ENCODE results near the gene UBE2D2. TPM values are rescaled to one million over a fixed set of nuclear protein-coding genes. Genes with fewer than 3 reads are reported as not detected.

The UBE2D2 gene
- polyA plus RNA-seq, 3 donors, result 41.2 to 167 (median 133) TPM

GRCh38 chr5:139665626-139666025, 104.5 kb downstream of the UBE2D2 start:
- Histone ChIP-seq H4K20me1 (ENCODE audit: insufficient read depth, low read length) (peaks cover 2% of the 10 kb centered on the region), H3K4me1 (ENCODE audit: control insufficient read depth in 1 of 2, insufficient read depth in 2 of 2, low read length in 2 of 2) (peaks cover 96 to 98% of the 10 kb centered on the region in 2 donors), H3K9me3 (replicated peaks in 1 of 2; ENCODE audit: control insufficient read depth in 1 of 2, insufficient read depth in 1 of 2, low read length in 2 of 2) (no peaks in the 10 kb centered on the region), H3K4me2 (replicated peaks; ENCODE audit: extremely low read depth, low read length, poor library complexity, severe bottlenecking) (no peak overlapping the region), H2AFZ (ENCODE audit: insufficient read depth, low read depth, low read length, poor library complexity, severe bottlenecking) (no peak overlapping the region), H3K79me2 (ENCODE audit: insufficient read depth, low read length) (peaks cover 56% of the 10 kb centered on the region), H3K4me3 (replicated peaks in 1 of 3; ENCODE audit: low read depth in 2 of 3, low read length in 3 of 3) (peak overlapping the region in 1 of 3 experiments; percentile 28), H3K9ac (ENCODE audit: insufficient read depth, low read length, poor library complexity, severe bottlenecking) (no peak overlapping the region), H3K27me3 (ENCODE audit: control insufficient read depth in 2 of 2, insufficient read depth in 2 of 2, low read length in 2 of 2) (peaks cover 0 to 10% of the 10 kb centered on the region in 2 donors), H3K27ac (ENCODE audit: low read depth in 1 of 2, low read length in 2 of 2) (peak overlapping the region; percentile 90 to 97), H3K36me3 (replicated peaks in 1 of 2; ENCODE audit: control insufficient read depth in 1 of 2, insufficient read depth in 2 of 2, low read length in 2 of 2) (no peaks in the 10 kb centered on the region)
- intact Hi-C loops (cut with micrococcal nuclease), result loop anchor here in 1 of 2 donors (2.0 kb wide), 1 partner anchor 15 kb away; no protein-coding TSS in a partner anchor
- TF ChIP-seq CTCF (IDR thresholded peaks at IDR 0.05), result no peak
- Mint-ChIP-seq H3K4me3 (peak overlapping the region in 1 of 2 donors; percentile 15), H3K27me3 (ENCODE audit: low read depth in 3 of 3) (peaks cover 13 to 21% (median 18%) of the 10 kb centered on the region in 3 donors), H3K36me3 (peaks cover 32 to 35% of the 10 kb centered on the region in 2 donors), H3K9me3 (peaks cover 0 to 1% (median 0%) of the 10 kb centered on the region in 7 donors), H3K4me1 (peaks cover 90% of the 10 kb centered on the region), H3K27ac (peak overlapping the region; percentile 57 to 99 (median 97))
- WGBS (ENCODE audit: insufficient coverage), result 95% methylated on average over 11 of the region's 11 CpGs
- DNase-seq, result no peak

DNA sequence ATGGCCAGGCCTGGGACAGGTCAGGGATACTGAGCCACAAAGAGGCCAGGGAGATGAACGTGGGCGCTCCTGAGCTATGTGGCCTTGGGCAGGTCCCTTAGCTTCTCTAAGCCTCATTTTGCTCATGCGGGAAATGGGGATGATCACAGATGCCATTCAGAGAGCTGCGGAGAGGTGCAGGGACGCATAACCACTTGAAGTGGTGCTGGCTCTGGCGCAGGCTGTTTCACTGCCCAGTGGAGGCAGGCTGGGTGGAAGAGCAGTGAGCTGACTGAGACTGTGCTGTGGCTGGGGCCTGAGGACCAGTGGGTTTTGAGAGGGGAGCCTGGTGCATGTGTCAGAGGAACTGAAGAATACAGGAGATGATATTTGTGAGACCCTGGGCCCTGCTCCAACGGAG, 105.4 kb downstream of the UBE2D2 start:
- H3K4me3 Mint-ChIP-seq, result no peak overlapping the region
- intact Hi-C loops (cut with micrococcal nuclease), result no loop called here
- DNase-seq, result no peak
- H3K27me3 Mint-ChIP-seq (ENCODE audit: low read depth in 3 of 3), result peaks cover 13 to 29% (median 19%) of the 10 kb centered on the region in 3 donors
- Histone ChIP-seq H3K79me2 (ENCODE audit: insufficient read depth, low read length) (peaks cover 56% of the 10 kb centered on the region), H3K4me2 (replicated peaks; ENCODE audit: extremely low read depth, low read length, poor library complexity, severe bottlenecking) (no peak overlapping the region), H3K27ac (ENCODE audit: low read depth in 1 of 2, low read length in 2 of 2) (no peak overlapping the region), H4K20me1 (ENCODE audit: insufficient read depth, low read length) (peaks cover 9% of the 10 kb centered on the region), H3K9ac (ENCODE audit: insufficient read depth, low read length, poor library complexity, severe bottlenecking) (no peak overlapping the region), H3K4me1 (ENCODE audit: control insufficient read depth in 1 of 2, insufficient read depth in 2 of 2, low read length in 2 of 2) (peaks cover 96 to 99% of the 10 kb centered on the region in 2 donors), H3K27me3 (ENCODE audit: control insufficient read depth in 2 of 2, insufficient read depth in 2 of 2, low read length in 2 of 2) (peaks cover 0 to 17% of the 10 kb centered on the region in 2 donors), H3K36me3 (replicated peaks in 1 of 2; ENCODE audit: control insufficient read depth in 1 of 2, insufficient read depth in 2 of 2, low read length in 2 of 2) (no peaks in the 10 kb centered on the region), H3K9me3 (replicated peaks in 1 of 2; ENCODE audit: control insufficient read depth in 1 of 2, insufficient read depth in 1 of 2, low read length in 2 of 2) (no peaks in the 10 kb centered on the region), H2AFZ (ENCODE audit: insufficient read depth, low read depth, low read length, poor library complexity, severe bottlenecking) (no peak overlapping the region), H3K4me3 (replicated peaks in 1 of 3; ENCODE audit: low read depth in 2 of 3, low read length in 3 of 3) (no peak overlapping the region)
- H3K9me3 Mint-ChIP-seq, result peaks cover 0 to 2% (median 0%) of the 10 kb centered on the region in 7 donors
- peaks cover 93% of the 10 kb centered on the region for H3K4me1 Mint-ChIP-seq
- TF ChIP-seq CTCF (IDR thresholded peaks at IDR 0.05), result no peak
- peak overlapping the region in 5 of 7 donors; percentile 21 to 99 (median 56) for H3K27ac Mint-ChIP-seq
- WGBS (ENCODE audit: insufficient coverage), result 97% methylated on average over 6 of the region's 7 CpGs
- H3K36me3 Mint-ChIP-seq, result peaks cover 31 to 34% of the 10 kb centered on the region in 2 donors

Measured in CD14-positive monocyte (primary cell).